ENCODE results near the gene ASZ1.

ASZ1 gene

DNA sequence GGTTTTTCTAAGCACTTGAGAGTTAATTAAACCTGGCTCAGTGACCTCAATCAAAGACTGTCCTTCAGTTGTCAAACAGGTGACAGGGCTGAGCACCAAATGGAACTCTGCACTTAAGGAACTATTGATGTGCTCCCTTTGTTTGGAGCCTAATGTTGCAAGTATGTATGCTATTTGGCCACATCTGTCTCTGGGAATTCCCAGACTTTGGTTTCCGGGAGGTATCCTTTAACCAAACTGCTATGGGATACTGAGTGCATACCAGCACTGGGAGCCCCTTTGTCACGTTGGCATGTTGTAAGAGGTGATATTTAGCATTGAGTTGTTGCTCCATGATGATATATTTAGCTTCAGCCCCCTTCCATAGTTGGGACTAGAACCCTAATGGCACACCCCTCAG is 25.2 kb downstream of the ASZ1 start:
- no peak for DNase-seq (ENCODE audit: low read depth)

GRCh38 chr7:117401293-117402002 is 25.8 kb downstream of the ASZ1 start:
- DNase-seq (ENCODE audit: low read depth): no peak

DNA sequence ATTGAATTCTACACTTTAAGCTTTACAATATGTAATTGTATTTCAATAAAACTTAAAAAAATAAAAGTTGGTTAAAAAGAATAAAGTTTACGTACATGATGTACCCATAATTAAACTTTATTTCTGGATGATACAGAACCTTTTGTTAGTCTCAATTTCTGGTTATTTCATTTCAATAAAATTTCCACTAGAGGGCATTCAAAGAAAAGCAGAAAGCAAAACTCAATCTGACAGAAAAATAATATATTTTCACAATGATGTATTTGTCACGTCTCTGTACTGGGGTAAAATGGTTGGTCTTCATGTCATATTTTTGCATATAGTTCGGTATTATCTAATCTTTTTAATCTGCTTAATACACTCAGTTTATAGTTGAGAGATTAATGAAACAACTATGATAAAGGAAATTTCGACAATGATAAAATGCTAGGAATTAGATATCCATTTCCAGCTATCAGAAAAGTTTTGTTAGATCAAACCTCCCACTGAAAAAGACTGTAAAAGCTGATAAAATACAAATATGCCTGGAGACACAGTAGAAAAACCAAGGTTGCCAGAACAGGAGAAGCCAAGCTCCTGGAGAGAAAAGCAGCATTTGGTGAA is 27.4 kb downstream of the ASZ1 start:
- DNase-seq (ENCODE audit: low read depth): no peak

DNA sequence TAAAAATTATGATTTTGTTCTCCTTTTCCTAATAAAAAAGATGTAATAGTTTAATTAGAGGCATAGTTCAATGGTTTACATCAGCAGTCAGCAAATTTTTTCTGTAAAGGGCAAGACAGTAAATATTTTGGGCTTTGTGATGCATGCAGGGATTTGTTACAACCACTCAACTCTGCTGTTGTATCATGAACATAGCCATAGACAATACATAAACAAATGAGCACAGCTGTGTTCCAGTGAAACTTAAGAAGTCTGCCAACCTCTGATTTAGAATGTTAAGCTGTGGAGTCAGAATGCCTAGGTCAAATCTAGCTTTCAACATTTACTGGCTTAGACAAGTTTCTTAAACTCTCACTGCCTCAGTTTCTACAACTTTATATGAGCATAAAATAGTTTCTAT is 31.6 kb downstream of the ASZ1 start:
- no peak for DNase-seq (ENCODE audit: low read depth)

DNA sequence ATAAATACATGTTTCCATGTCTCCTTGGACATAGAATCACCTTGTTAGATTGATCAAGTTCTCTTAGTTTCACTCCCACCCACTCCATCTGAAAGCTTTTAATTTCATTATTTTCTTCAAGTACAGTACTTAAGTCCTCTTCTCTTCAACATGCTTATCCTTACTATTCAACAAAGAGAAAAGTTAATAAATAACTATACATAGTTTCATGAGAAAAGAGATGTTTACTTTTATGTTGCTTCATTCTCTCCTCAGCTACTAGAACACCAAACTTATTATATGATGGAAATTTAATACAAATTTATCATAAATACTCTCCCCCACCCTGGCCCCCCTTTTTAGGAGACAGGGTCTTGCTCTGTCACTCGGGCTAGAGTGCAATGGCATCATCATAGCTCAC is 33.5 kb downstream of the ASZ1 start:
- no peak for DNase-seq (ENCODE audit: low read depth)

DNA sequence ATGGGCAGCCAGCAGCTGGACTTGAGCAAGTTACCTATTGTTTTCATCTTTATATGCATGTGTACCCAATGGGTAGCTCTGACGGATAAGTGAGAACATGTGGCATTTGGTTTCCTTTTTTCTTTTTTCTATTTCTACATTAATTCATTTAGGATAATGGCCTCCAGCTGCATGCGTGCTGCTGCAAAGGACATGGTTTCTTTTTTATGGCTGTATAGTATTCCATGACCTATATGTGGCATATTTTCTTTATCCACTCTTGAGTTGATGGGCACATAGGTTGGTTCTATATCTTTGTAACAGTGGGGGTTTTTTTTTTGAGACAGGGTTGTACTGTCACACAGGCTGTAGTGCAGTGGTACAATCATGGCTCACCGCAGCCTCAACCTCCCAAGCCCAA is 37.4 kb downstream of the ASZ1 start:
- no peak for DNase-seq (ENCODE audit: low read depth)

DNA sequence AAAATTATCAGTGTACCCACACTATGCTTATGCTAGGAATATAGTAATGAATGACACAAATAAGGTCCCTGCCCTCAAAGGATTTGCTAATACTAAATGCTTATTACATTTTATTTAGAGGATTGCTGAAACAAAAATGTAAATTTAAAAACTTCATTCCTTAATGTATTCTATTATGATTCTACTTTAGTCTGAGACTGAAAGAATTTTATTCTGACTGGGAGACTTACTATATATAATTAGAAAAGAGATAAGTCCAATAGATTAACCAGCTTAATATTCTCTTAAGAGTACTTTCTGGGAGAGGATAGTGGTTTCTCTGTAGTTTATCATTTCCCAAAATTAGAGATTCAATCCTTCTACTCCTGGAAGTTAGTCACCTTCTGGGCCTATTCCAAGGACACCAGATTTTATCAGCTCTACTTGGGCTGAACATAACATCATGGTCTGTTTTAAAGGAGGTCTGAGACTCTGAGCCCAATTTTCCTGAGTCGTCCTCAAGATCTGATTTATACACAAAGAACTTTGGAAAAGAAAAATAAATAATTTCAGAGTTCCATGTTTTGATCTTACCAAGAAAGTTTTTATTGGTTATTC is 41.1 kb downstream of the ASZ1 start:
- no peak for DNase-seq (ENCODE audit: low read depth)

DNA sequence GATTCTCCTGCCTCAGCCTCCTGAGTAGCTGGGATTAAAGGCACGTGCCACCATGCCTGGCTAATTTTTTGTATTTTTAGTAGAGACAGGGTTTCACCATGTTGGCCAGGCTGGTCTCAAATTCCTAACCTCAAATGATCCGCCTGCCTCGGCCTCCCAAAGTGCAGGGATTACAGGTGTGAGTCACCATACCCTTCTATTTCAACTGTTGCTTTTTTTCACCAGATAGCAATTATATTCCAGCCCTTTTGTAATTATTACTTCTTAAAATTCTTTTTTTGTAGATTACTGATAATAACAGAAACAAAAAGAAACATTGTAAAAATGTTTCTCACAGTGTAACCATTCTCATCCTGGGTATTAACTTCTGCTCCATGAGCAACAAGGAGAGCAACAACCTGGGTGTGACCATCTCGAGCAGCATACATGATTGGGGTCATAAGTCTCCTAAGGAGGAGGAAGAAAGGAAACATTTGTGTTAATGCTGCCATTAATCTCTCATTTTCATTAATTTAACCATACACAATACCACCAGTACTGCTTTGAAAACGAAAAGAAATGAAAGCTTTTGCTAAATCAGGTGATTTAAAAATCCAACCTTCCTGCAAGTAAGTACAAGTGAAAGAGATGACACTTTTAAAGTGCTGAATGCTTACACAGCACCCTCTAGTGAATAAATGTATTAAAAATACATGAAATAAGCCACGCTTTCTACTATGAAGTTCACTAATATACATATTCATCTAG is 41.8 kb downstream of the ASZ1 start:
- no peak for DNase-seq (ENCODE audit: low read depth)

DNA sequence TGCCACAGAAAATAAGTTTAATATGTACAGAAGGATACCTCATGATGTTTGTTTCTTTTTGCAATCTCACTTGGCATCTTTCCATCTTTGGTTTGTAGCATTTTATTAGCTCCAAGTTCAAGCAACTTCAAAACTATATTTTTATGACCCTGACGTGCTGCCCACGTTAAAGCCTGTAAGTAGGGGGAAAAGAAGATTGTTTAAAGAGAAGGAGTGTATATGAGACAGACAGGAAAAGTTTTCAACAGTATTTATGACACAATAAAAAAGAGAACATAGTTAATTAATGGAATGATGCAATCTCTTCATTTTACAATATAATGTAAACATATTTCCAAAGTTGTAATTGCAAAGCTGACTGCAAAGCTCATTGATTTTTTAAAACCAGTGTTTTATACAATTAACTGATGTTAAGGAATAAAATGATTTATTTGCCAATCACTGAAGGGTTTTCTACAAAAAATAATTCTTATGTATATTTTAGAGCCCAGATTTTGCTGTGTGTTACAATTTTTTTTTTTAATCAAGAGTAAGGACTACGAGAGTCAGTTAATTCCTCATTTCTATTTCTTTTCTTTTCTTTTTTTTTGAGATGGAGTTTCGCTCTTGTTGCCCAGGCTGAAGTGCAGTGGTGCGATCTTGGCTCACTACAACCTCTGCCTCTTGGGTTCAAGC is 42.5 kb downstream of the ASZ1 start:
- no peak for DNase-seq (ENCODE audit: low read depth)

- no peak for DNase-seq (ENCODE audit: low read depth)
Observed at GRCh38 chr7:117383483-117384189, 43.7 kb downstream of the ASZ1 start.

DNA sequence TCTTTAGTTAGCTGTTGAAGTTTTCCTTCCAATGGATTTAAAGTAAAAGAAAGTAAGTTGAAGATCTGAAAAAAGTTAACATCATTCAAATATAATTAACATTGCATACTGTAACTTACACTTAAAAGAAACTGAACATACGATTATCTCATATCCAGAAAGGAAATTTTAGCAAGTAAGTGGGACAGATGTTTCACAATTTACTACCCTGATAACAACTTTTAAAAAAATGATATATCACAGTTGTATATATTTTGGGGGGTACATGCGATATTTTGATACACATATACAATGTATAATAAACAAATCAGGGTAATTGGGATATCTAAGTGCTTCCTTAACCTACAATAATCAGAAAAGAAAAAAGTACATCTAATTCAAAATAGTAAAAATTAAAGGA is 44.2 kb downstream of the ASZ1 start:
- no peak for DNase-seq (ENCODE audit: low read depth)

DNA sequence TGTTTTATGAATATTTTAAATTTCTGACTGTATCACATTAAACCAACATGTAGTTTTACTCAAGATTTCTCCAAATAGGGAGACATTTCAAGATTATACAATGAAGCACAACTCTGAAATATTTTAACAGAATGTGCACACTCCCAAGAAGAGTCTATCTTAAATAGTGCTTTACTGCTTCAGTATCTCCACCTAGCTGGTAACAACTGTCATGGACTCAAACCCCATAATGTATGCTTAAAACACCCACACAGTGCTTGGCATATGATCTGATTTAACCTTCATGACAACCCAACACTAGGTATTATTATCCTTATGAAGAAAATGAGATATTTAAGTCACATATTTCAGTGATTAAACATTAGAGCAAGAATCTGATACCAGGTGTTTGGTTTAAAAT is 45.9 kb downstream of the ASZ1 start:
- no peak for DNase-seq (ENCODE audit: low read depth)

DNA sequence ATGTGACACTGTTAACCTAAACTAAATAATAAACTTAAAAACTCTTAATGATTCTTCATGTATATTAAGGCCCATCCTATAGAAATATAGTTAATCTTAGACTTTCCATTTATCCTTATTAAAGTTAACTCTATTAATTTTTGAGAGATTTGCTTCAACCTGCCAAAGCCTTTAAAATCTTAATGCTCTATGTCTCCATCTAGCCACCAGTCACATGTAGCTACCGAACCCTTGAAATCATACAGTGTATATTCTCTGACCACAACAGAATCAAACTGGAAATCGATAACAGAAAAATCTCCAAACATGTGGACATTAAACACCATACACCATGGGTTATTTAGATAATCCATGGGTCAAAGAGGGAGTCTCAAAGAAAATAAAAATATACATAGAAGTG is 51.9 kb downstream of the ASZ1 start:
- DNase-seq (ENCODE audit: low read depth): no peak

DNA sequence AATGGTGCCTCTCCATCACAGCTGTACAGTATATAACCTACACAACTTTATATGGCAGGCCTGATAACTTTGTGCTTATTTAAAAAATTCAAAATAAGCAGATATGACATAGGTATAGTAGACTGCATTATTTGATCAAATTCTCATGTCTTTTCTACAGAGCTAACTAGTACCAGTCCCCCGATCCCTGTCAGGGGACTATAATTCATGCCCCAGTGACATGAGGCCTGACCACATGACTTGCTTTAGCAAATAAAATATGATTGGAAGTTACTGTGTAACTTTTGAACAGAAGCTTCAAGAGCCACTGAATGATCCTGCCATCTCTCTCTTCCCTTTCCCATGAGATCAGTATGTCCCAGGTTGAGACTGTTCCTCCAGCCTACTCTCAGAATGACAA is 55.2 kb downstream of the ASZ1 start:
- no peak for DNase-seq (ENCODE audit: low read depth)

- no peak for DNase-seq (ENCODE audit: low read depth)
Observed at GRCh38 chr7:117364339-117365080, 62.8 kb downstream of the ASZ1 start.

DNA sequence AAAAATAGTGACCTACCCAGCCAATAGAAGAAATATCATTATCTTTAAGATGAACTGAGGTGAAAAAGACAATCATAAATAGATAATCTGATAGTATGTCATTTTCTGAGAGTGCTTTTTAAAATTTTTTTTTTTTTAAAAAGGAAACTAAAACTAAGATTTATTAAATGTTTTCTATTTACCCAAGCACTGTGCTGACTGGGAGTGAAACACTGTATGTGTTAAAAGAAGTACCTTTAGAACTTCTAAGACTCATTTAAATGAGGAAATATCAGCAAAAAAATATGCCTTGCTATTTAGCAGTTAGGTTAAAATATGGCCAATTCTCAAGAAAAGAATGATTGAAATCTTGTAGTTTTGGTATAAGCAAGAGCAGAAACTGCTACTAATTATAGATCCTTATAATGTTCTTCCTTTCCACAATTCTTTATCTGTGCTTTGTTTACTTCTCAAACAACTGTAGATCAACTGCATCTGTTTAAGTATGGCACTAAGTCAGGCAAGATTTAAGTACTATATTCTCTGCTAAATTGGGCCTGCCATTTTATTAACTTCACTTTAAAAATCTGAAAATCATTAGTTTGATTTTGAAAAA is 64.9 kb downstream of the ASZ1 start:
- no peak for DNase-seq (ENCODE audit: low read depth)

GRCh38 chr7:117350027-117350426 is 77.3 kb downstream of the ASZ1 start:
- DNase-seq (ENCODE audit: low read depth): no peak

- no peak for DNase-seq (ENCODE audit: low read depth)
Observed at GRCh38 chr7:117349570-117349969, 77.7 kb downstream of the ASZ1 start.

DNA sequence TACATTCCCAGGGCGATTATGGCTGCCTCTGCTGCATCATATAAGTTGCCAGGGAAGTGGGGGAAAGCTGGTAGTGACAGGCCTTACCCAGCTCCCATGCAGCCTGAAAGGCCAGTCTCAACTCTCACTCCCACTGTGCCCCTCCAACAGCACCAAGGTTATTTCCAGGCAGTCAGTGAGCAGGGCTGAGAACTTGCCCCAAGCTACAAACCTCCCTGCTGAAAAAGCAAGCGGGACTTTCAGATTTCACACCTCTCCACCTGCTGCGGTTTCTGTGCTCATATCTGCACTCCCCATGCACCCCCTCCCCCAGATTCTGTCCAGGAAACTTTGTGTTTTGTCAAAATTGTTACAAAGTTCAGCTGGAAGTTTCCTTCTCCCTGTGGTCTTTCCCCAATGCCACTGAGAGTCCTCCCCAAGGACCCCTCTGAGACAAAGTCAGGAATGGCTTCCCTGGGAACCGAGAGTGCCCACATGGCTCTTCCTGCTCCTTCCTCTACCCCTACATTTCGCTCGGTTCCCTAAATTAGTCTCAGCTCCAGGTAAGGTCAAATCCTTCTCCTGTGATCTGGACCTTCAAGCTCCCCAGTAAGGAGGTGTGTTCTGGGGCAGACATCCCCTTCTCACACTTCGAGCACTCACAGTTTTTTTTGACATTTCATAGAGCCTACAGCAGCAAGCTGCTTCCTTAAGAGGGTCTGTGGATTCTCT is 79.2 kb downstream of the ASZ1 start:
- DNase-seq (ENCODE audit: low read depth): no peak

DNA sequence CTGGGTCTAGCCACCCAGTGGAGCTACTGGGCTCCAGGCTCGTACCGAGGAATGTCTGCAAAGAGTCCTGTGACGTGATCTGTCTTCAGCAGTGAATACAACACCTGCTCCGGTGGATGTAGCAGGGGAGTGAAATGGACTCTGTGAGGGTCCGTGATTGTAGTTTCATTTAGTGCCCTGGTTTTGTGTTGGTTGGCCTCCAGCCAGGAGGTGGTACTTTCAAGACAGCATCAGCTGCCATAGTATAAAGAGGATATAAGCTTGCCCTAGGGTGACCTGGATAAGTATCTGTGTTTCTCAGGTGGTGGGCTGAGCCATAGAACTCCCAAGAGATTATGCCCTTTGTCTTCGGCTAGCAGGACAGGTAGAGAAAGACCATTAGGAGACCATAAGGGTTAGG is 79.8 kb downstream of the ASZ1 start:
- DNase-seq (ENCODE audit: low read depth): no peak
